ENCODE results near the gene PRKCB.
"Not testable (repeated sequence)": the region's sequence is repeated elsewhere in the genome, so short reads cannot be mapped to it uniquely, and the experiment has no call there.

PRKCB gene

GRCh38 chr16:23905027-23905426 lies 69.2 kb downstream of the PRKCB start:
- no peak for DNase-seq

- DNase-seq: no peak
Observed at GRCh38 chr16:23907457-23907902, 71.7 kb downstream of the PRKCB start.

- no peak for DNase-seq
Observed at GRCh38 chr16:23907903-23908302, 72.1 kb downstream of the PRKCB start.

GRCh38 chr16:23908790-23909189 lies 73.0 kb downstream of the PRKCB start:
- no peak for DNase-seq

GRCh38 chr16:23909792-23910418 lies 74.1 kb downstream of the PRKCB start:
- no peak for DNase-seq

GRCh38 chr16:23914946-23915530 lies 79.3 kb downstream of the PRKCB start:
- no peak for DNase-seq

GRCh38 chr16:23916552-23916951 lies 80.8 kb downstream of the PRKCB start:
- not testable (repeated sequence) for DNase-seq

GRCh38 chr16:23917621-23918020 lies 81.8 kb downstream of the PRKCB start:
- DNase-seq: peak; percentile 81

GRCh38 chr16:23920446-23920845 lies 84.7 kb downstream of the PRKCB start:
- no peak for DNase-seq

- peak; percentile 27 for DNase-seq
Observed at GRCh38 chr16:23920899-23921298, 85.1 kb downstream of the PRKCB start.

- DNase-seq: peak; percentile 45
Observed at GRCh38 chr16:23922406-23922805, 86.6 kb downstream of the PRKCB start.

GRCh38 chr16:23924128-23924527 lies 88.3 kb downstream of the PRKCB start:
- DNase-seq: peak; percentile 53

- no peak for DNase-seq
Observed at GRCh38 chr16:23927796-23928195, 92.0 kb downstream of the PRKCB start.

- DNase-seq: no peak
Observed at GRCh38 chr16:23929237-23929636, 93.5 kb downstream of the PRKCB start.

- no peak for DNase-seq
Observed at GRCh38 chr16:23929856-23930255, 94.1 kb downstream of the PRKCB start.

- DNase-seq: no peak
Observed at GRCh38 chr16:23930791-23931190, 95.0 kb downstream of the PRKCB start.

GRCh38 chr16:23931199-23931598 lies 95.4 kb downstream of the PRKCB start:
- no peak for DNase-seq

- DNase-seq: not testable (repeated sequence)
Observed at GRCh38 chr16:23933650-23934049, 97.9 kb downstream of the PRKCB start.

GRCh38 chr16:23934610-23935236 lies 98.9 kb downstream of the PRKCB start:
- DNase-seq: no peak

- no peak for DNase-seq
Observed at GRCh38 chr16:23940111-23940510, 104.3 kb downstream of the PRKCB start.

- no peak for DNase-seq
Observed at GRCh38 chr16:23941025-23941424, 105.2 kb downstream of the PRKCB start.

GRCh38 chr16:23941963-23942564 lies 106.3 kb downstream of the PRKCB start:
- DNase-seq: no peak

- DNase-seq: no peak
Observed at GRCh38 chr16:23943604-23944003, 107.8 kb downstream of the PRKCB start.

- no peak for DNase-seq
Observed at GRCh38 chr16:23944381-23944780, 108.6 kb downstream of the PRKCB start.
